Daoy (cell line): Measurements from ENCODE around the gene KCTD14. TPM values are rescaled to one million over a fixed set of nuclear protein-coding genes. Genes with fewer than 3 reads are reported as not detected.

Experiments used
- total RNA-seq: library from RNA; depleted of rRNA; stranded (reverse); fragments of >200 nt; shearing (Covaris generic); gene quantifications from 2 replicates; pipeline ENCODE4 v1.2.3, GENCODE V29; 2014; rRNA removed

The KCTD14 gene
- total RNA-seq, 1 experiment from 2014 or later, result 8.4 TPM

Other genes with a start within 250 kb of the KCTD14 start
- gene RSF1, start 202.6 kb downstream of the KCTD14 start, total RNA-seq, result 13.2 and 27.5 TPM in 2 replicates
- 15.1 and 19.4 TPM in 2 replicates for gene AAMDC, start 202.1 kb downstream of the KCTD14 start, total RNA-seq
- gene INTS4, start 28.6 kb downstream of the KCTD14 start, total RNA-seq, result 35.9 and 55.1 TPM in 2 replicates
- not detected in 2 replicates for gene THRSP, start 40.6 kb upstream of the KCTD14 start, total RNA-seq
- 113 and 180 TPM in 2 replicates for gene NDUFC2, start 56.6 kb upstream of the KCTD14 start, total RNA-seq
- 57.9 and 87.4 TPM in 2 replicates for gene ALG8, start 116.3 kb upstream of the KCTD14 start, total RNA-seq
- 4.1 and 9.4 TPM in 2 replicates for gene KCTD21, start 165.3 kb upstream of the KCTD14 start, total RNA-seq
- gene USP35, start 165.6 kb upstream of the KCTD14 start, total RNA-seq, result 1.8 and 2.3 TPM in 2 replicates